K562 treated with DMSO at 1 percent for 4 hours (cell line): ENCODE results near the gene LHX8. TPM values are rescaled to one million over a fixed set of nuclear protein-coding genes. Genes with fewer than 3 reads are reported as not detected.

Experiments
- total RNA-seq: library from RNA; unstranded; fragments of 300-600 nt; gene quantifications from 2 replicates; pipeline ENCODE4 v1.2.3, GENCODE V29; 2022; ENCODE audit not compliant: insufficient read depth

The LHX8 gene
- total RNA-seq: not detected in 2 replicates

DNA sequence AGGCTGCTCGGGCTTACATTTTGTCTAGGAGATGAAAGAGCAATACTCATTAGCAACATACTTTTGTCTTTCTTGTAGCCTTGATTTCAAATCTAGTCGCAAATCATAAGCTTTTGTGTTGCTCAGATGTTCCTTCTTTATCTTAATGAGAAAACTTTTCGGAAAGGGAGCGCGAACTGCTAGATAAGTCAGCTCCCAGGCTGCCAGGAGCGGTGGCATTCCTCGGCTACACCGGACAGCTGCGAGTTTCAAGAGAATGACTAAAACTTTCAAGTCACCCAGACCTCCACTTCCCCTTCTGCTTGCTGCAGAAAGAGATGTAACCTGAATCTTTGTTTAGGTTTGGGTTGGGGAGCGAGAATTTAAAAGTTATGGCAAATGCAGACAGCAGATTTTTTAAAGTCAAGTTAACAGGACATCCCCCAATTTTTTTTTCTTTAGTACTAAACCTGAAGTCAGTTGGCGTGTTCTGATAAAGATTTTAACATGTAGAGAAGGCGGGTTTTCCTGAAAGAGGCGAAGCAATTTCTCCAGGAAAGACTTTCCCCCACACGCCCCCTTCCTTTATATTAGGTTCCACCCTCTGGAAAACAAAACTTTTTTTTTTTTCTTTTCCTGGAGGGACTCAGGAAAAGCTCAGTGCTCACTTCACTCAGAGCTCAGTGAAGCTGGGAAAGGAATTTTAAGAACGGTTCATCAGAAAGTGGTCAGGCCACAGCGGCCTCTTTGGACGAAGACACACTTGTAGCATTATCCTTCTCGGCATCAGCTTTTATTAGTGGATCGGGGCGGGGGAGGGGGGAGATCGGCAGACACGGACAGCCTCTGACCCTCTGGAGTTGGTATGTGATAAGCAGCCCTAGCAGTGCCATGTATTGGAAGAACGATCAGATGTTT lies at the start of gene LHX8:
LHX8 (plus strand) TSS at position 639 of the 897 bp plus-strand sequence. CDS start 2,227 bp downstream, outside the sequence.

